ENCODE results near the gene NUDT5.
A peak's percentile ranks its signal among the peaks of the same experiment; 100 is the strongest.

NUDT5 gene

GRCh38 chr10:12195603-12196506 lies at the start of gene NUDT5, which contains the start of gene CDC123:
NUDT5 (minus strand) TSS chr10:12195891; CDS start chr10:12186291, 9,600 bp downstream.
CDC123 (plus strand) TSS chr10:12196188; CDS start chr10:12196246, 58 bp downstream.
- ChIA-PET POLR2A (interaction anchor here (0.6 to 0.9 kb wide), 2 partner anchors 10 to 153 kb away, joined by 3 read pairs; no protein-coding TSS in a partner anchor), CTCF (interaction anchor here (0.9 to 2.0 kb wide), 8 partner anchors 16 to 516 kb away, joined by 3 to 12 read pairs (median 3); no protein-coding TSS in a partner anchor)
- TF ChIP-seq CTCF (IDR thresholded peaks at IDR 0.05; ENCODE audit: control extremely low read depth, extremely low read depth, low read depth, missing control alignments), result no peak
- peak; percentile 92 for DNase-seq (ENCODE audit: extremely low spot score)

- CTCF ChIA-PET, result interaction anchor here (0.6 to 1.2 kb wide), 2 partner anchors 13 to 20 kb away, joined by 3 read pairs; no protein-coding TSS in a partner anchor
- peak; percentile 51 for DNase-seq (ENCODE audit: extremely low spot score)
- POLR2A ChIA-PET, result no interaction called here
- TF ChIP-seq CTCF (IDR thresholded peaks at IDR 0.05; ENCODE audit: control extremely low read depth, extremely low read depth, low read depth, missing control alignments), result no peak
Observed at GRCh38 chr10:12243864-12244620, 48.4 kb upstream of the NUDT5 start.

- TF ChIP-seq CTCF (IDR thresholded peaks at IDR 0.05; ENCODE audit: control extremely low read depth, extremely low read depth, low read depth, missing control alignments), result no peak
- CTCF ChIA-PET, result interaction anchor here (0.6 to 1.7 kb wide), 10 partner anchors 9 to 468 kb away, joined by 3 to 5 read pairs (median 3); partner anchors contain the start of genes CDC123 and NUDT5
- peak; percentile 66 for DNase-seq (ENCODE audit: extremely low spot score)
- POLR2A ChIA-PET, result interaction anchor here (0.6 kb wide), 2 partner anchors 398 to 654 kb away, joined by 3 to 4 read pairs; no protein-coding TSS in a partner anchor
Observed at GRCh38 chr10:12241810-12242529, 46.3 kb upstream of the NUDT5 start.

GRCh38 chr10:12238821-12239220 lies 43.1 kb upstream of the NUDT5 start:
- CTCF ChIA-PET, result interaction anchor here (0.9 to 1.0 kb wide), 3 partner anchors 19 to 25 kb away, joined by 3 to 4 read pairs (median 4); no protein-coding TSS in a partner anchor
- no peak for TF ChIP-seq CTCF (IDR thresholded peaks at IDR 0.05; ENCODE audit: control extremely low read depth, extremely low read depth, low read depth, missing control alignments)
- no peak for DNase-seq (ENCODE audit: extremely low spot score)
- POLR2A ChIA-PET, result no interaction called here

GRCh38 chr10:12237265-12238220 lies 41.9 kb upstream of the NUDT5 start:
- ChIA-PET CTCF (interaction anchor here (1.0 kb wide), 2 partner anchors 23 to 26 kb away, joined by 4 read pairs; no protein-coding TSS in a partner anchor), POLR2A (interaction anchor here (0.5 kb wide), 1 partner anchor 1062 kb away, joined by 6 read pairs; no protein-coding TSS in a partner anchor)
- no peak for TF ChIP-seq CTCF (IDR thresholded peaks at IDR 0.05; ENCODE audit: control extremely low read depth, extremely low read depth, low read depth, missing control alignments)
- DNase-seq (ENCODE audit: extremely low spot score), result no peak

Data from GM10248 (cell line).